GM19395 (cell line): ENCODE measurements around the gene PAX8.
"Not testable (repeated sequence)": the region's sequence is repeated elsewhere in the genome, so short reads cannot be mapped to it uniquely, and the experiment has no call there.

Experiments used
- ATAC-seq: cut with Tn5 transposase; IDR thresholded peaks from one replicate; pipeline ENCODE4 v1.9.1; 2021; ENCODE audit warnings: mild to moderate bottlenecking, moderate library complexity; ENCODE audit not compliant: unreplicated experiment

PAX8 gene

GRCh38 chr2:113278742-113279139 is at the start of gene PAX8:
Gene PAX8, minus strand, starts transcription at chr2:113278921. Its CDS starts 527 bp downstream, at chr2:113278394.
- ATAC-seq = no peak

GRCh38 chr2:113328043-113328442 is 49.3 kb upstream of the PAX8 start:
- ATAC-seq = no peak

- not testable (repeated sequence) for ATAC-seq
Measured at GRCh38 chr2:113325161-113325731, 46.5 kb upstream of the PAX8 start.

- no peak for ATAC-seq
Measured at GRCh38 chr2:113324684-113325160, 46.0 kb upstream of the PAX8 start.

- ATAC-seq = not testable (repeated sequence)
Measured at GRCh38 chr2:113323129-113323528, 44.4 kb upstream of the PAX8 start.

- not testable (repeated sequence) for ATAC-seq
Measured at GRCh38 chr2:113320106-113320505, 41.4 kb upstream of the PAX8 start.

GRCh38 chr2:113318941-113319340 is 40.2 kb upstream of the PAX8 start:
- not testable (repeated sequence) for ATAC-seq

GRCh38 chr2:113316085-113316484 is 37.4 kb upstream of the PAX8 start:
- ATAC-seq = no peak

GRCh38 chr2:113314663-113315062 is 35.9 kb upstream of the PAX8 start:
- ATAC-seq = not testable (repeated sequence)

GRCh38 chr2:113314176-113314575 is 35.5 kb upstream of the PAX8 start:
- not testable (repeated sequence) for ATAC-seq

GRCh38 chr2:113311781-113312180 is 33.1 kb upstream of the PAX8 start:
- ATAC-seq = not testable (repeated sequence)

- not testable (repeated sequence) for ATAC-seq
Measured at GRCh38 chr2:113311191-113311590, 32.5 kb upstream of the PAX8 start.

- no peak for ATAC-seq
Measured at GRCh38 chr2:113309655-113310387, 31.1 kb upstream of the PAX8 start.

GRCh38 chr2:113308784-113309183 is 30.1 kb upstream of the PAX8 start:
- ATAC-seq = not testable (repeated sequence)

GRCh38 chr2:113306207-113306606 is 27.5 kb upstream of the PAX8 start:
- not testable (repeated sequence) for ATAC-seq

- ATAC-seq = not testable (repeated sequence)
Measured at GRCh38 chr2:113305749-113306148, 27.0 kb upstream of the PAX8 start.

- no peak for ATAC-seq
Measured at GRCh38 chr2:113305146-113305545, 26.4 kb upstream of the PAX8 start.

GRCh38 chr2:113304702-113305101 is 26.0 kb upstream of the PAX8 start:
- no peak for ATAC-seq

GRCh38 chr2:113302216-113302980 is 23.7 kb upstream of the PAX8 start:
- ATAC-seq = not testable (repeated sequence)

- no peak for ATAC-seq
Measured at GRCh38 chr2:113300281-113300680, 21.6 kb upstream of the PAX8 start.

GRCh38 chr2:113298176-113298575 is 19.5 kb upstream of the PAX8 start:
- ATAC-seq = no peak
